H9 (cell line): Measurements from ENCODE around the gene DHRS1. TPM values are rescaled to one million over a fixed set of nuclear protein-coding genes. Genes with fewer than 3 reads are reported as not detected.

Experiments
- DNase-seq: peaks from one replicate; pipeline ENCODE4 v3.0.0-alpha.2; 2017
- H2AFZ ChIP-seq: one replicate; pipeline ENCODE4 v1.6.1; 2013; ENCODE audit warnings: mild to moderate bottlenecking, low read length, control low read depth, moderate library complexity
- H2AK5ac ChIP-seq: 2 replicates; pipeline ENCODE4 v1.6.1; 2013; ENCODE audit warnings: low read length, control low read depth, mixed read lengths; ENCODE audit not compliant: insufficient read length
- H2BK120ac ChIP-seq: one replicate; pipeline ENCODE4 v1.6.1; 2013; ENCODE audit warnings: low read depth, mild to moderate bottlenecking, low read length, control low read depth, inconsistent platforms; ENCODE audit not compliant: poor library complexity, severe bottlenecking
- H2BK12ac ChIP-seq: 2 replicates; pipeline ENCODE4 v1.6.1; 2013; ENCODE audit warnings: low read length, control low read depth, mixed read lengths, low read depth; ENCODE audit not compliant: insufficient read length
- H2BK15ac ChIP-seq: 2 replicates; pipeline ENCODE4 v1.6.1; 2013; ENCODE audit warnings: low read depth, low read length, control low read depth
- H2BK20ac ChIP-seq: one replicate; pipeline ENCODE4 v1.6.1; 2013; ENCODE audit warnings: low read depth, mild to moderate bottlenecking, low read length, control low read depth, inconsistent platforms; ENCODE audit not compliant: poor library complexity, severe bottlenecking
- H2BK5ac ChIP-seq: 2 replicates; pipeline ENCODE4 v1.6.1; 2013; ENCODE audit warnings: low read length, control low read depth, mixed read lengths; ENCODE audit not compliant: insufficient read length
- H3K14ac ChIP-seq: 2 replicates; pipeline ENCODE4 v1.6.1; 2013; ENCODE audit warnings: low read length, control low read depth; ENCODE audit not compliant: insufficient read depth
- H3K18ac ChIP-seq: 2 replicates; pipeline ENCODE4 v1.6.1; 2013; ENCODE audit warnings: low read depth, mild to moderate bottlenecking, mixed read lengths, low read length, control low read depth; ENCODE audit not compliant: insufficient read length
- H3K23ac ChIP-seq: 2 replicates; pipeline ENCODE4 v1.6.1; 2013; ENCODE audit warnings: low read length, control low read depth, mixed read lengths, low read depth; ENCODE audit not compliant: insufficient read length
- H3K23me2 ChIP-seq: 2 replicates; pipeline ENCODE4 v1.6.1; 2013; ENCODE audit warnings: low read depth, mild to moderate bottlenecking, mixed read lengths, low read length, control low read depth; ENCODE audit not compliant: insufficient read length, poor library complexity, severe bottlenecking
- H3K27ac ChIP-seq: 2 replicates; pipeline ENCODE4 v1.5.1; 2013; ENCODE audit warnings: low read length, control low read depth, mixed read lengths, low read depth; ENCODE audit not compliant: insufficient read length
- H3K27me3 ChIP-seq: 2 replicates; pipeline ENCODE4 v1.6.1; 2013; ENCODE audit warnings: low read length, control low read depth, inconsistent platforms; ENCODE audit not compliant: insufficient read depth
- H3K4ac ChIP-seq: 2 replicates; pipeline ENCODE4 v1.6.1; 2013; ENCODE audit warnings: low read depth, mild to moderate bottlenecking, control low read depth, inconsistent platforms, low read length, moderate library complexity
- H3K4me1 ChIP-seq: 2 replicates; pipeline ENCODE4 v1.6.1; 2013; ENCODE audit warnings: low read length, control low read depth, inconsistent platforms; ENCODE audit not compliant: insufficient read depth
- H3K4me2 ChIP-seq: 2 replicates; pipeline ENCODE4 v1.6.1; 2013; ENCODE audit warnings: low read length, control low read depth, mixed read lengths; ENCODE audit not compliant: insufficient read length, insufficient read depth
- H3K56ac ChIP-seq: 2 replicates; pipeline ENCODE4 v1.6.1; 2013; ENCODE audit warnings: low read depth, mild to moderate bottlenecking, mixed read lengths, low read length, control low read depth; ENCODE audit not compliant: insufficient read length
- H3K79me1 ChIP-seq: 2 replicates; pipeline ENCODE4 v1.6.1; 2013; ENCODE audit warnings: low read depth, mild to moderate bottlenecking, moderate library complexity, low read length, control low read depth, inconsistent platforms; ENCODE audit not compliant: insufficient read depth, poor library complexity, severe bottlenecking
- H3K79me2 ChIP-seq: 2 replicates; pipeline ENCODE4 v1.6.1; 2013; ENCODE audit warnings: low read length, control low read depth, inconsistent platforms; ENCODE audit not compliant: insufficient read depth
- H3K9ac ChIP-seq: 2 replicates; pipeline ENCODE4 v1.6.1; 2013; ENCODE audit warnings: low read length, control low read depth, mixed read lengths; ENCODE audit not compliant: insufficient read length; ENCODE audit errors: extremely low read depth
- H3K9me3 ChIP-seq: one replicate; pipeline ENCODE4 v1.6.1; 2013; ENCODE audit warnings: low read depth, low read length, inconsistent platforms; ENCODE audit not compliant: control insufficient read depth
- H3T11ph ChIP-seq: one replicate; pipeline ENCODE4 v1.6.1; 2013; ENCODE audit warnings: mild to moderate bottlenecking, low read length, control low read depth, inconsistent platforms
- H4K20me1 ChIP-seq: one replicate; pipeline ENCODE4 v1.6.1; 2013; ENCODE audit not compliant: control insufficient read depth, insufficient read length, insufficient read depth
- H4K5ac ChIP-seq: 2 replicates; pipeline ENCODE4 v1.6.1; 2013; ENCODE audit warnings: low read depth, mild to moderate bottlenecking, mixed read lengths, low read length, control low read depth; ENCODE audit not compliant: insufficient read length
- H4K8ac ChIP-seq: replicated peaks from 2 replicates; pipeline ENCODE4 v1.6.1; 2013; ENCODE audit warnings: low read length, control low read depth, mixed read lengths, low read depth; ENCODE audit not compliant: insufficient read length
- H4K91ac ChIP-seq: 2 replicates; pipeline ENCODE4 v1.6.1; 2013; ENCODE audit warnings: low read depth, mild to moderate bottlenecking, moderate library complexity, mixed read lengths, low read length, control low read depth; ENCODE audit not compliant: insufficient read length
- H3K27ac Mint-ChIP-seq, 3 experiments: 2 replicates in 2 of 3; 3 replicates in 1 of 3; pipeline ENCODE4 v1.8.0; 2020 to 2021; ENCODE audit warnings: mixed read lengths in 3 of 3, mild to moderate bottlenecking in 1 of 3, moderate library complexity in 1 of 3
- H3K27me3 Mint-ChIP-seq: 2 replicates; pipeline ENCODE4 v1.8.0; 2021; ENCODE audit warnings: low read depth, mild to moderate bottlenecking, moderate library complexity, mixed read lengths
- H3K36me3 Mint-ChIP-seq, 3 experiments: 2 replicates in 2 of 3; 3 replicates in 1 of 3; pipeline ENCODE4 v1.8.0; 2020 to 2021; ENCODE audit warnings: low read depth in 3 of 3, mixed read lengths in 3 of 3; ENCODE audit not compliant: insufficient read depth in 1 of 3
- H3K4me1 Mint-ChIP-seq, 2 experiments: 2 replicates each; pipeline ENCODE4 v1.8.0; 2020; ENCODE audit warnings: mixed read lengths in 2 of 2
- H3K4me3 Mint-ChIP-seq, 2 experiments: 2 replicates in 1 of 2; 3 replicates in 1 of 2; pipeline ENCODE4 v1.8.0; 2020 to 2021; ENCODE audit warnings: mild to moderate bottlenecking in 2 of 2, mixed read lengths in 2 of 2, moderate library complexity in 1 of 2
- H3K9me3 Mint-ChIP-seq, 2 experiments: 2 replicates in 1 of 2; 3 replicates in 1 of 2; pipeline ENCODE4 v1.8.0; 2020; ENCODE audit warnings: mild to moderate bottlenecking in 2 of 2, mixed read lengths in 2 of 2, moderate library complexity in 1 of 2
- CTCF ChIP-seq: fragments of 200-600 bp; sonication (generic); conservative IDR thresholded peaks from 3 replicates; pipeline ENCODE4 v1.8.0; 2021; ENCODE audit warnings: antibody characterized with exemption, mild to moderate bottlenecking
- WGBS: extraction: QIAGEN DNeasy Blood & Tissue Kit; methylation state at CpG from one replicate; pipeline ENCODE4 v1.1.7; 2013; ENCODE audit warnings: missing lambda C conversion rate, low lambda C conversion rate, mixed read lengths; ENCODE audit not compliant: insufficient read length; ENCODE audit errors: extremely low coverage; 5-methylcytosine and 5-hydroxymethylcytosine counted together
- total RNA-seq: library from RNA; stranded (reverse); gene quantifications from 2 replicates; pipeline ENCODE4 v1.2.1, GENCODE V29; 2021

DHRS1 gene
- total RNA-seq, 1 experiment from 2014 or later: 19.1 TPM

- DNase-seq: no peak
- Histone ChIP-seq H3K4me1 (no peaks in the 10 kb centered on the region), H3K27ac (no peak overlapping the region), H2BK20ac (no peak overlapping the region), H3K23me2 (peaks cover 2% of the 10 kb centered on the region), H2BK120ac (no peak overlapping the region), H2BK12ac (no peak overlapping the region), H4K91ac (no peak overlapping the region), H4K8ac (no peak overlapping the region), H3K27me3 (no peaks in the 10 kb centered on the region; the same call in 1 of the 2 replicates), H3K9ac (no peak overlapping the region), H3K4me2 (no peak overlapping the region), H3K79me2 (no peaks in the 10 kb centered on the region), H2AFZ (no peak overlapping the region), H3K56ac (no peak overlapping the region), H3T11ph (no peak overlapping the region), H4K5ac (no peak overlapping the region), H2BK15ac (no peak overlapping the region), H3K79me1 (no peaks in the 10 kb centered on the region), H2BK5ac (no peak overlapping the region), H3K14ac (no peak overlapping the region), H3K18ac (no peak overlapping the region), H3K23ac (no peak overlapping the region), H4K20me1 (no peaks in the 10 kb centered on the region), H2AK5ac (no peak overlapping the region), H3K4ac (no peak overlapping the region), H3K9me3 (no peaks in the 10 kb centered on the region)
- WGBS: no CpG with 5 or more reads among the region's 2 CpGs
- peaks cover 72% of the 10 kb centered on the region for H3K27me3 Mint-ChIP-seq
- no peaks in the 10 kb centered on the region for H3K36me3 Mint-ChIP-seq
- no peak for TF ChIP-seq CTCF
- H3K4me1 Mint-ChIP-seq: peaks cover 6 to 7% of the 10 kb centered on the region in 2 experiments
- H3K4me3 Mint-ChIP-seq: no peak overlapping the region
- H3K27ac Mint-ChIP-seq: no peak overlapping the region
- no peaks in the 10 kb centered on the region; a peak in 3 of 5 replicates for H3K9me3 Mint-ChIP-seq
These were observed 27.7 kb upstream of the DHRS1 start for GRCh38 chr14:24327303-24327702.
